HG02870 (cell line): ENCODE results near the gene MIEN1.
A peak's percentile ranks its signal among the peaks of the same experiment; 100 is the strongest.
"Not testable (repeated sequence)": the region's sequence is repeated elsewhere in the genome, so short reads cannot be mapped to it uniquely, and the experiment has no call there.

ENCODE experiments used
- ATAC-seq: cut with Tn5 transposase; IDR thresholded peaks from one replicate; pipeline ENCODE4 v1.9.1; 2021; ENCODE audit warnings: mild to moderate bottlenecking, moderate library complexity; ENCODE audit not compliant: unreplicated experiment

The MIEN1 gene

DNA sequence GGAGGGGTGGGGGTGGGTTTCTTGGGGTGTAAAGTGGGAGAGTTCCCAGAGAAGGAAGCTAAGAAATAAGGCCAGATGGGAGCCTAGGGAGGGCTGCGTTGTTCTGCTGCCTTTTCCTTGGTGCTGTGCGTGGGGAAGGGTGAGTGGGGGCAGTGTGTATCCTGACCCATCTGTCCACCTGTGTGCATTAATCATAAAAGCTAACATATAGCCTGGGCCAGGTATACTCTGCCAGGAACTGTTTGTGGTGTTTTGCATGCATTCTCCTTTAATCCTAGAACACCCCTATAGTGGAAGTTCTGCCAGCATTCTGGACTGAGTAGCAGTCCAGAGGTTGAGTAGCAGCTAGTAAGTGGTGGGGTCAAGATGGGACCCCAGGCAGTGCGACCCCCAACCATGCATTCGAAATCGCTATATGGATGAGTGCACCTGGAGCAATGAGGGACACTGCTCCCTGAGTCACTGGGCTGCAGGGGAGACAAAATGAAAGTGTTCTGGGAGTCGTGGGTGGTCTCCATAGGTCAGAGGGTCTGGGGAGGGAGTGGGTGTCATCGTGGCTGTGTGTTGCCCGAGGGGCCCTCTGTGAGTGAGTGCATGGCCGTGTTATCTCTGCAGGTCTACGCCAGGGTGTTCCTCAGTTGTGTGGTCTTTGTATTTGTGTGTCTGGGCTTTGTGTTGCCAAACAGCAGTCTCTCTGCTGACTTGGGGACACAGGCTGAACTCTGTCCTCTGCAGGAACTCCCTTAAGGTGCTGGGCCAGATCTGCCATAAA lies 29.1 kb downstream of the MIEN1 start:
- ATAC-seq: no peak

- no peak for ATAC-seq
Measured at GRCh38 chr17:39700148-39700987, 30.0 kb downstream of the MIEN1 start.

GRCh38 chr17:39699818-39700147 lies 30.5 kb downstream of the MIEN1 start, which contains the start of gene ERBB2:
ERBB2 (plus strand) TSS chr17:39700064; CDS start chr17:39700239, 175 bp downstream.
- ATAC-seq: no peak

DNA sequence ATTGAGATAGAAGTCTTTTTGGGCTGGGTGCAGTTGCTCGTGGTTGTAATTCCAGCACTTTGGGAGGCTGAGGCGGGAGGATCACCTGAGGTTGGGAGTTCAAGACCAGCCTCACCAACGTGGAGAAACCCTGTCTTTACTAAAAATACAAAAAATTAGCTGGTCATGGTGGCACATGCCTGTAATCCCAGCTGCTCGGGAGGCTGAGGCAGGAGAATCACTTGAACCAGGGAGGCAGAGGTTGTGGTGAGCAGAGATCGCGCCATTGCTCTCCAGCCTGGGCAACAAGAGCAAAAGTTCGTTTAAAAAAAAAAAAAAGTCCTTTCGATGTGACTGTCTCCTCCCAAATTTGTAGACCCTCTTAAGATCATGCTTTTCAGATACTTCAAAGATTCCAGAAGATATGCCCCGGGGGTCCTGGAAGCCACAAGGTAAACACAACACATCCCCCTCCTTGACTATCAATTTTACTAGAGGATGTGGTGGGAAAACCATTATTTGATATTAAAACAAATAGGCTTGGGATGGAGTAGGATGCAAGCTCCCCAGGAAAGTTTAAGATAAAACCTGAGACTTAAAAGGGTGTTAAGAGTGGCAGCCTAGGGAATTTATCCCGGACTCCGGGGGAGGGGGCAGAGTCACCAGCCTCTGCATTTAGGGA lies 31.0 kb downstream of the MIEN1 start:
- ATAC-seq: not testable (repeated sequence)

GRCh38 chr17:39697961-39698360 lies 32.4 kb downstream of the MIEN1 start:
- no peak for ATAC-seq

DNA sequence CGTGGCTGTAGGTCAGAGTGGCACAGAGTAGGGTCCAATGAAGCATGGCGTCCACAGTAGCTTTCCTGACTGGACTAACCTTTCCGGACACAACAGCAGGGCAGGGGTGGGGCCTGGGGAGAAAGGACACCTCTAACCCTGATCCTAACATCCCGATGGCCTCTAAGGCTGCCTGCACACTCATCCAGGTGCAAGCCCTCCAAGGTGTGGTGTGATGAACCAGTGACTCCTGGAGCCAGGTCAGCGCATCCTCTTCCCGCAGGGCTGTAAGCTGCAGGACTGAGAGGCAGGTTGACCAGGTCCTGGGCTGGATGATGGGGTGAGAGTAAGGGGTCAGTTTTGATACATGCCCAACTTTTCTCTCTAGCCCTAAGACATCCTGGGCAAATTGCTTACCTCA lies 33.6 kb downstream of the MIEN1 start:
- ATAC-seq: no peak

DNA sequence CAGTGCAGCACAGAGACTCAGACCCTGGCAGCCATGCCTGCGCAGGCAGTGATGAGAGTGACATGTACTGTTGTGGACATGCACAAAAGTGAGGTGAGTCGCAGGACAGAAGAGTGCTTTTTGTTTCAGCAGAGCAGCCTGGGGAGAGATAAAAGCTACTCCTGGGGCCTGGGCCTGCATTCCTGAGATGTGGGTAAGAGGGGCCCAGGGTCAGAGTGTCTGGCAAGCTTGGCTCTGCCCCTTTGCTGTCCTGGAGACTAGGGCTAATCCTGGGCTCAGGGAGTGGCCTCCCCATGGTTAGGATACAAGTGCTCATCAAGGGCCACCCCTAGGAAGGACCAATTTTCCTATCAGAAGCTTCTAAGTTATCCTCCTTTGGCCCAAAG lies 35.2 kb downstream of the MIEN1 start:
- ATAC-seq: no peak

- no peak for ATAC-seq
Measured at GRCh38 chr17:39694593-39694992, 35.7 kb downstream of the MIEN1 start.

DNA sequence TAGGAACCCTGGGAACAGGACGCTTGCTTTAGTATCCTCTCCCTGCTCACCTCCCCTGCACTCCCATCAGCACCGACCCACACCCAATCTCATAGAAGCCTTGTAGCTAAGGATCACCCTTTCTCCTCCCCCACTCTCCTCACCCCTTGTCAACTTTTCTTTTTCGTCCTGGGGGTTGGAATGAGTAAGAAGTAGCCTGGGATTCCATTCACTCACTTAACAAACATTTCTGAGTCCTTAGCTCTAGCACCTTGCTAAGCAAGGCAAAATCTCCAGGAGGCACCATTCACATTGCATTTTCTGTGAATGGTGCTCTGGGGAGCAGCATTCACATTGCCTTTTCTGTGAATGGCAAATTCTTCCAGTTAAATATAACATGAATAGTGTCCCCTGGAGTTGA lies 41.4 kb downstream of the MIEN1 start:
- ATAC-seq: no peak

GRCh38 chr17:39688475-39688835 lies 41.9 kb downstream of the MIEN1 start:
- ATAC-seq: no peak

- ATAC-seq: peak; percentile 84
Measured at GRCh38 chr17:39687546-39688474, 42.5 kb downstream of the MIEN1 start, which contains the start of gene PGAP3. PGAP3 (minus strand) TSS chr17:39688057; CDS start chr17:39688014, 43 bp downstream.

DNA sequence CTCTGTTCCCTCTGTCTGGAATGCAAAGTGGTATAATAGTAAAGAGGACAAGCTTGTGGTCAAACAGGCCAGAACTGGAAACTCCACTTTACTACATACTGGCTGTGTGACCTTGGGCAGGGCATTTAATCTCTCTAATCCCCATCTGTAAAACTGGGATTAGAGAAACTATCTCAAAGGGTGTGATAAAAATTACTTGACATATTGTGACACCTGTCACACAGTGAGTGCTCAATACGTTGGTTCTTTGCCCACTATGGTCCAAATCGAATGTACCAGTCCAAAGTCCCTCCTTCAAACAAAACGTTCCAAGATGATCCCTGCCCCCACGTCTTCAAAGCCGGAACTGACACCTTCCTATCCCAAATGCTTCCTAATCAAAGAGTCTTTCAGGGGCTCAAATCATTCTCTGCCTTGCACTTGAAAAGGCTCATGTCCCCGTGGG lies 43.2 kb downstream of the MIEN1 start:
- ATAC-seq: no peak

GRCh38 chr17:39684369-39685192 lies 45.8 kb downstream of the MIEN1 start:
- ATAC-seq: no peak

- no peak for ATAC-seq
Measured at GRCh38 chr17:39683295-39683939, 46.9 kb downstream of the MIEN1 start.

- ATAC-seq: no peak
Measured at GRCh38 chr17:39679521-39680192, 50.7 kb downstream of the MIEN1 start.
